ENCODE measurements around the gene BMP6.

The BMP6 gene

DNA sequence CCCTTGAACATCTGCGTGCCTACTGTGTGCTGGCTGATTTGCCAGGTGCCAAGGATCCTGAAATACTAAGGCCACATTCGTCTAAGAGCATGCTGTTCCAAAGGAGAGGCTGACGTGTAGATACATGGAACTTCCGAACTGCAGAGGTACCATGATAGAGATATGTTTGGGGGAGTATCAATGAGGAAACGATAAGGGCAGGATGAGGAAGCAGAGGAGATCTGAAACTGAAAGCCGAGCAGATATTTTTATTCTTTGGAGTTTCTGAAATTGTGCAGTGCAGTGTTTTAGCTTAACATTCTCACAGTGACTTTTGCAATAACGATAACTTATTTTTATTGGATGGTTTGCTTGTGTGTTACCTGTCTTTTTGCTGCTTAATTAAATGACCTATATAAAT, 24.3 kb downstream of the BMP6 start:
- DNase-seq: no peak

DNA sequence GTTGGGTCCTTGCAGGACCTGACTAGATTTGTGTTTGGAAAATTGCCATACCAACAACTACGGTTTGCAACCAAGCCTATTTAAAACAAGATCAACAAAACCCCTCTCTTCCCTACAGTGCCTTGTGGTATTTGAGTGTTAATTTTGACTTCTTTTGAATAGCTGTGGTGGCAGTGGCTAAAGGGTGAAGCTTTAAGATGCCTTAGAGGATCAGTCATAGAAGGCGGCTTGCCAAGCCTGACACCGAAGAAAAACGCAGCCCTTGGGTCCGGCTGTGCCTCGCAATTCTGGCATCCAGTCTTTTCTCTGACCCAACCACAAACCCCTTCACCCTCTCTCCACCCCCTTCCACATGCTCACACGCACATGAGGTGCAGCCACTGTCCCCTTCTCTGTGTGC, 32.6 kb downstream of the BMP6 start:
- no peak for DNase-seq

DNA sequence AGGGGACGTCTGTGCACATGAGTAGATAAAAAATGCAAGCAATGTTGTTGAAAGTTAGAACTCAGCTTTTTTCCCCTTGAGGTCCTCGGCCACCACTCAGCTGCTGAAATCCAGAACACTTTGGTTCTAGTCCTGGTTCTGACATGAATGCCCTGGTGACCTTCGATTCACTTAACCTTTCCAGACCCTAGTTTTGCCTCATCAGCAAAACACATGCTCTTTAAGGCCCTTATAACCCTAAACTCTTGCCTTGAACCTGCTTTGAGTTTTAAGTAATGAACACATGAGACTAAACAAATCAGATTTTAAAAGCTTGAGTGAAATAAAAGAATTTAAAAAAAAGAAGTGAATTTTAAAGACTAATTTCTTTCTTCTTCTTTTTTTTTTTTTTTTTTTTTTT, 33.4 kb downstream of the BMP6 start:
- DNase-seq: no peak

DNA sequence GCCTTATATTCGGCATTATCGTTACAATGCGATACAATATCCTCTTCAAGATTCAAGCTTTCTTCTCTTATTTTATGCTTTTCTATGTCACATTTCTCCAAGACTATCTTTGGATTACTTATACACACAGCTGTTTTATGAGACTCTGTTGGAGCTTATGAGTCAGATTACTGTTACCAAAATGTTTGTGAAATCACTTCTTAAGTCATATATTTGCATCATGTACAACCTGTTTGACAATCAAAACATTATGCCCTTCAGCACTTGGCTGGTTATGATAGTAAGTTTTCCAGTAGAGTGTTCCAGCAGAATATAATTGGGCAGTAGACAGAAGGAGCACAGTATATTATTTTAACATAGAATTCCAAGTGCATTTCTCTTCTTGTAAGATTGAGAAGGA, 35.2 kb downstream of the BMP6 start:
- DNase-seq: no peak

DNA sequence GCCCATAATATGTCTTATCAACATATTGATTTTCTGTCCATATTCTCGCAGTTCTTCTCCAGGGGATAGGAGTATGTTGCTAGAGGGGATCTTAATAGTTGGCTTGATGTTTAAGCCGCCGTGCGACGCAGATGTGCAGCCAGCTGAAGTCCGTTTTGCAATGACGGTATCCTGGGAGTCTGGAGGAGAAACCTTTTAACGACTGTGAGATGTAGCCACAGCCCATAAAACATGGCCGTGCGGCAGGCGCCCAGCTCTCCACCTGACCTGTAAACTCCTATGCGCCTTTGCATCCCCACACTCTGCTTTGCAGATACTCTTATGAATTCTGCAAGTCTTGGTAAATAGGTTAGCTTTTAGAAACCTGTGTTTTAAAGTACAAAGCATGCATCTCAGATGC, 36.9 kb downstream of the BMP6 start:
- DNase-seq: no peak

DNA sequence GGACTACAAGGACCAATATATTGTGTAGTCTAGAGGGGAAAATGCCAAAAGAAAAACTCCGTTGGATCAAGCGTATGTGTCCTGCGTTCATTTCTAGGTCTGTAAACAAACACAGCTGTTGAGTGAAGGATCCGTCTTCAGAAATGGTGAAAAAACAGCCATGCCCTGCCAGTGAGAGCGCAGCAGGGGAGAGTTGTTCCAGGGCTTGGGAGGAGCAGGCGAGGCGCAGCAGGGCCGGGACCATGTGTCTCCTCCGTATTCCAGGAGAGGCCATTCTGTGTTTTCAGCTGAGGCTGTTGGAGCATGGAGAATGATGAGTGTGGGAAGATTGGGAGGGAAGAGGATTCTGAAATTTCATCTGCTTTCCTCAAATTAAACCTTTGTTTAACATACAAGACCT, 38.0 kb downstream of the BMP6 start:
- DNase-seq: no peak

DNA sequence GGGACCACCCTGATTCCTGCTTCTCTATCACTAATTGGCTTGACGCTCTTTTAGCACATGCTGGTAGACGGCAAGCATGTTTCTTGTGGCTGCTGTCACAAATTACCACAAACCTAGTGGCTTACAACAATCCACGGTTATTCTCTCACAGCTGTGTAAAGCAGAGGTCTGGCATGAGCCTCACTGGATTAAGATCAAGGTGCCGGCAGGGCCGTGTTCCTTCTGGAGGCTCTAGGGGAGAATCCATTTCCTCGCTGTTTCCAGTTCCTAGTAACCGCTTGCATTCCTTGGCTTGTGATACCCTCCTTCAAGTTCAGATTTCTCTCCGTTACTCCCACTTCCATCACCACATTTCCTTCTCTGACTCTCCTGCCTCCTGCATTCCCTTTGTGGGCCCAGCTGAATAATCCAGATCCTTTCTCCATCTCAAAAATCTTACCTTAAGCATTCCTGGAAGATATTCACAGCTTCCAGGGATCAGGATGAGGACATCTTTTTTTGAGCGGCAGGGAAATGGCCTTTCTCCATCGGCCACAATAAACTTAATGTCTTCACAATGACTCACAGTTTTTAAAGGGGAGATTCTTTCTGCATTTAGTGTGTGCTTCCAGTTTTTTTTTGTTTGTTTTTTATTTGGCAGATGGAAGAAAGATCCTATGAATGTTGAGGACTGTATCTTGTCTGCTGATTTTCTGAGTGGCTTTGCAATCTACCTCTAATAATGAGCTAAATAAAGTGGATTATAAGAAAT, 39.9 kb downstream of the BMP6 start:
- DNase-seq: no peak

DNA sequence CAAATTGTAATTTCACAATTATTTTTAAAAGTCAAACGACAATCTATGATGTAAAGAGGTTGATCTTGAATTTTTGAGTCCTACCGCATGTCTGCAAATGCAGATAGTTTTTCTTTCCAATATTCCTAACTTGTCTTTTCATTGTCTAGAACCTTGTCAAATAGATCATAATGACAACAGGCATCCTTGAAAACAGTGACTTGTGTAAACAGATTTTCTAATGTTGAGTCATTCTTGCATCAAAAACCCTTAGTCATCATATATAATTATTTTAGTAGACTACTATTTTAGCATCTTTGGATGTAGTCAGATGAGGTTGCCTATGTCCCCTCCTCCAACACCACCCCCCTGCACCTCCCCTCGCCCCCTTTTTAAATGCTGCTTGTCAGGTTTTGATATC, 43.8 kb downstream of the BMP6 start:
- no peak for DNase-seq

DNA sequence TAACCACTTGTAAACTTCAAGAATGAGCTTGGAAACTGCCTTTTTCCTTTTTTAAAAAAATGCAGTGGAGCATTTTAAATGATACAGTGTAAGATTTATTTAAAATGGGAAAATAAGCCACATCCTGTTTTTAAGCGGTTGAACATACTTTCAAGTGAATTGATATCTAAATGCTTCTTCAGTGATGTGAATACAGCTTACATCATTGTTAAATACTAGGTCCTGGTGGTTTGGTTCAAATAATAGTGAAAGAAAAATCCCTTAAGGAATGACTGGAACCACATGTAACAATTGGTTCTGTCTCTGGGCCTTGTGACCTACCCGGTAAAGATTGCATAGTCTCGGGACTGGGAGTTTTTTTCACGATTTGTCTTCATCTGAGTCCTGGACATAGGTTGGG, 44.2 kb downstream of the BMP6 start:
- no peak for DNase-seq

DNA sequence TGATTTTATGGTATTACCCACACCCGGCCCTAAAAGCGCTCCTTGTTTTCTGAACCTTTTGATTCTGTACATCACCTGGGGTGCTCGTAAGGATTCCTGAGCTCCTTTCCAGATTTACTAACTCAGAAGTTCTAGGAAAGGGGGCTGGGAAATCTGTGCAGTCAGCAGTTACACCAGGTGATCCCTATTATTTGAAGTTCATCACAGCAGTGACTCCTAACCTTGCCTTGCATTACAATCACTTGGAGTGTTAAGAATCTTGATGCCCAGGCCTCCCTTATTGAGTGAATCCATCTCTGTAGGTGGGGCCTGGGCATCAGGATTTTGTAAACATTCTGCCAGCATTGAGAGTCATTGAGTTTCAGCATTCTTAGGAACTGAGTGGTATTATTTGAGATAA, 44.7 kb downstream of the BMP6 start:
- no peak for DNase-seq

DNA sequence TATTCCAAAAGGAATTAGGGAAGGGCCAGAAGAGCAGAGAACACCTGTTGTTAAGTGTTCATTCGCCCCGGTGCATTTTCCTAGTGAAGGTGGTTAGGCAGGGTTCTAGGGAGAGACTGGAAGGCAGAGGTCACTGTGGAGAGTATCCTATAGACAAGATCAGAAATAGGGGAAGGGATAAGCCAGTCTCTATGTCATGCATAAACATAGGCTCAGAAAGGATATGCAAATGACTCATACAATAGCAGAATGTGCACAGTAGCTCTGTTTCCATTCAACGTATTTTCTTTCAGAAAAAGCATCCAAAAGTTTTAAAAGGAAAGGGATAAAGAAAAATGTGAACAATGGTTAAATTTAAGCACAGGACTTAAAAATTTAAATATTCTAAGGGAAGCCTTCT, 47.4 kb downstream of the BMP6 start:
- DNase-seq: no peak

DNA sequence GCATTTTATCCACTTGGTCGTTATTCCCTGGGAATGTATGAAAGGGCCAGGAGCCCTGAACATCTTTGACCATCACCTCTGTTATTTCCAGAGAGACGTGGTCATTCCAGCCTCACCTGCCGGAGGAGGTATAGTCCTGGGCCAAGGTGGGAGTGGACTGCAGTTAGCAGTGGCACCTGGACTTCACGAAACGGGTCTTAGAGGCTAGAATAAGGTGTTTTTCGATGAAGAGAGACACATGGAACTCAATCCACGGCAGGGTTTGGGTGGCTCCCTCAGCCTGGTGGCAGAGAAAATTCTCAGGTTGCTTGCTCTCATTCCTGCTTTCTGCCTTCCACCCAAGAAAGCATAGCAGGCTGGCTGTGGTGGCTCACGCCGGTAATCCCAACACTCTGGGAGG, 48.0 kb downstream of the BMP6 start:
- no peak for DNase-seq

DNA sequence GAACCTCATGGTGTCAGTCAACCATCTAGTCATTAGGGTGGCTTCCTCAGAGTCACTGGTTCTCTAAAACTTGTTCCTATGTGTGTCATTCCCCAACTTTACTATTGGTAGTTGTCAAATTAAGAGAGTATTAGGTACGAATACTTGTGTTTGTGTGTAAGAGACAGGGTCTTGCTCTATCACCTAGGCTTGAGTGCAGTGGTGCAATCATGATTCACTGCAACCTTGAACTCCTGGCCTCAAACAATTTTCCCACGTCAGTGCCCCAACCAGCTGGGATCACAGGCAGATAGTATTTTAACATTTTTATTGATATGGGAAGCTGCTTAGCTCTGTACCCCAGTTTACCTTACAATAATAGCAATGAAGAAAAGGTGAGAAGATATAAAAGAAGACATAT, 50.6 kb downstream of the BMP6 start:
- DNase-seq: no peak

DNA sequence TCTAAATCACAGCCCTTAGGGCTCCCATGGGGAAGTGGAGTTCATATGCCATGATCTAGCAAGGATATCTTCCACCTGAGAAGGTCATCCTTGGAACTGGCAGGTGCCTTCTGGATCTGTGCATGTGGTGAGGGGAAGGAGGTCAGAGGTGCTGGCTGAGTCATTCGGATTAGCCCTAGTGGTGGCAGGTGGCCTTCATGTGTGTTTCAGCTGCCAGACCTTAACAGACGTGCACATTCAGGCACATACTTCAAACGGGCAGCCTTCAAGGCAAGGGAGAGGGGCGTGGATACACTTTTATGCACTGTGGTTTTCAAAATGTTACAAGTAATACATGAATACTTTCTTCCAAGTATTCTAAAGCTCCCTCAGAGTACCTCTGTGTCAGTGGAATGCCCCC, 51.2 kb downstream of the BMP6 start:
- no peak for DNase-seq

DNA sequence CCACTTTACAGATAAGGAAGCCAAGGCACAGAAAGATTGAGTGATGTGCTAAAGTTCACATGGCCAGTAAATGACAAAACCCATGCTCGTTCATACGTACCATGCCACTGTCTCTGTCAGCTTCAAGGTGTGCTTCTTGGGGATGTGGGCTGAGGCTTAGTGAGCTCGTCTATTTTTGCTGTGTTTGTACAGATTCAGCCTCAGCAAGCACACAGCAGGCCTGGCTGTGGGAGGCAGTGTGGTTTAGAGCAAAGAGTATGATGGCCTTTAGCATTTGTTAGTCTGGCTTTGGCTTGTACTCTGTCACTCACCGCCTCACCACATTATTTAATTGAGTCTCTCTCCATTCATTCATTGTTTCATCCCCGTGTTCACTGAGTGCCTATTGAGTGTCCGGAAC, 55.3 kb downstream of the BMP6 start:
- DNase-seq: no peak

DNA sequence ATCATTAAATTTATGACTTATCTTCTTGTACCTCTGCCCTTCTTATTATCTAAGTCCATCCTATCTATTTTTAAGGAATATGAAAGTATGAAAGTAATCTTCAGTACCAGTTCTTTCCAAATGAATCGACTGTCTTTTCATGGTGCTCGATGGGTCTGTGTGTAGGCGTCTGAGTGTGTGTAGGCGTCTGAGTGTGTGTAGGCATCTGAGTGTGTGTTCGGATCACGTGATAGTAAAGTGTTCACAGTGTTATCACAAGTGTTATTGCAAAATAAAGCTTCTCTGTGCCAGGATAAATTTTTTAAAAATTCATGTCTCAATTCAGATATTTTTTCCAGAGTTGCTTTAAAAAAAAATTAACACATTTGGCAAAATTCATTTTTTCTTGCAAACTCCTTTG, 58.3 kb downstream of the BMP6 start:
- DNase-seq: no peak

DNA sequence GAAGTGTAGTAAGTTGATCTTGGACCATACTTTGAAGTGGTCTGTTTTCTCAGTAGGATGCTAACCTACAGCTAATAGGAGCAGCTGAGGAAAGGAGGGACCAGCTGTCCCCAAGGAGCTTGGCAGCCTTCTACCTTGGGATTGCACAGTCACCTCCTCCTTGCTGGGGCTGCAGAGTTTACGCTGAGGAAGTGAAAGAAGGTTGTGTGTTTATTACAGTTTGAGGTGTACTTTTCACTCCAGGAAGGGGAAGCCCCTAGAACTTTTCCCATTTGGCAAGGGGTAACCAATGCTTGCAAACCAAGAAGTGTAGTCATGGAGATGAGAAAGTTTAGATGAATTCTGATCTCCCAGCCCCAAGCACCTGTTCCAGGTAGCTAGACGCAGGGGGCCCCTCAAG, 58.8 kb downstream of the BMP6 start:
- no peak for DNase-seq

DNA sequence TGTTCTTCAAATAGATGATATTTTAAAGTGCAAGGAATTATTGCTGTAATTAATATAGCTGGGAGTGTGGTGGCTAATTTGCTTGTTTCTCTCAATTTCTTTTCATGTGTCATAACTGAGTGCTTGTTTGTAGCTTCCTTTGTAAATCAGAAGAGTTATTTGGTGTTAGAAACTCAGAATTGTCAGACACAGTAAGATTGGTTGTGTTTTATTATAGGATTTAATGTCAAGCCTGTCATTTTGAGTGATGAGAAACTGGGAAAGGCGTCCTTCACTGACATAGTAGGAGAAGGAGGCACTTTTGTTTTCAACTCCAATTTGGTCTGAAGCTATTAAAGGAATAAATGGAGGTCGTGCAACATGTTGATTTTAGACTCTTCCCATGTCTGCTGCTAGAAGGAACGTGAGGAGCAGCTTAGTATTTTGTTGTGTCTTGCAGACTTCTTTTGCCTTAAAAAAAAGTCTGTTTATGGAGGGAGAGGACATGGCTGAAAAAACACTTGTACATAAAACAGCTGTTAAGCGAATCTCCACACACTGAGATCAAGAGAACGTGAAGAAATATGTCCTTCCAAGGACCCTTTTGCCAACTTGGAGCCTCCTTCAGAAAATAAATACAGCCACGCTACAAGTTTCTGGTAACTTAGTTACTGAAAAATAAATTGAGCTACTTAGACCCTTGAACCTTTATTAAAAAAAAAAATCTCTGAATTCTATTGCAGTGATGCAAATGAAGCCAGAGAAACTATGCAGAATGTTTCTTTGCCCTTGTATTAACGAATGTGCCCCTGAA, 59.5 kb downstream of the BMP6 start:
- DNase-seq: no peak

DNA sequence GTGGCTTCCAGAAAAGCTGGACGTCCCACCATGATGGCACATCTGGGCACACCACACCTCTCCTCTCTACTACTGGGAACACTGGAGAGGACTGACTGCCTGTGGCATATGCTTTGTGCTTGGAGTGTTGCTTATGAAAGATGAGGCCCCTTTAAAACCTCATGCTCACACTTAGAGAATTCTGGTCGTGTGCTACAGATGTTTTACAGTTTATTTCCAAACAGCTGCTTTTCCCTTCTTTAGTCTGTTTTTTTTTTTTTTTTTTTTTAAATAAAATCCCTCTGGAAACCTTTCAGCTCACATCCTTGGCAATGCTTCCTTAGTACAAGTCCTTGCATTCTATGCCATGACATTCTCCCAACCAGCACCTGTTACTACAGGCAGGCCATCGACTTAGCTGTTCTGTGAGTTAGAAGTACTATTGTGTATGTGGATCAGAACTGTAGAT, 60.3 kb downstream of the BMP6 start:
- DNase-seq: no peak

DNA sequence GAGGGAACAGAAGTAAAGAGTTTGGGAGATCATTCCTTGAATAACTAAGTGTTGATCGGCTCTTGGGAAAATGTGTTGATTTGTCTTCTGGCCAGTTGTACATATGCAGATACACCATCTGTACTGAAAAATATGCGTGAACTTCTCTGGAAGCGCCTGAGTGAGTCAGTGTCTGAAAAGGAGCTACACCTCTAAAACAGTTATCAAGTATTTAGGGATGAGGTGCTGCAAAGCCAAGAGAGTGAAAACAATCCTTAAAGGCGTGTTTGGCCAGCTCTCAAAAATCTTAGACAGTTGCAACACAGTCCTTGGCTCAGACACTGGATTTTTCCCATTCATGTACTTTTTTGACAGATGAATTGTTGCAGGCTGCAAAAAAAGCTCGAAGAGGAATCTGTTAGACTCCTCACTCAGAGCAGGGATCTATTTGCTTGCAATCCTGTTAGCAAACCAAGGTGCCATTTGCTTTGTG, 61.3 kb downstream of the BMP6 start:
- no peak for DNase-seq

DNA sequence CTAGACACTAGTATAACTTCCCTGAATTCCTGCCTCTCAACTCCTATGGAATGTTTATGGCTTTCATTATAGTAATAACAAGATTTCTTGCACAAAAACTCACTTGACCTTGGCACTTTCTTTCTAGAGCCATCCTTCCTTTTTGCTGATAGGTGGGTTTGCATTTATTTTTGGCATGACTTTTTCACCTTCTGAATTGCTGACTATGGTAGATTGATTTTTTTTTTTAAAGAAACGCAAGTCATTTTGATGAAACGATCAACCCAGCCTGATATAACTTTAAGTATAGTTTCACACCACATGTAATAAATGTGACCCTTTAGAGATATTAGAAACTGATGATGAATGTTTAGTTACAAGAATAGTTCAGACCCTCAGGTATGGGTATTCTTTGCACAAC, 61.8 kb downstream of the BMP6 start:
- no peak for DNase-seq

DNA sequence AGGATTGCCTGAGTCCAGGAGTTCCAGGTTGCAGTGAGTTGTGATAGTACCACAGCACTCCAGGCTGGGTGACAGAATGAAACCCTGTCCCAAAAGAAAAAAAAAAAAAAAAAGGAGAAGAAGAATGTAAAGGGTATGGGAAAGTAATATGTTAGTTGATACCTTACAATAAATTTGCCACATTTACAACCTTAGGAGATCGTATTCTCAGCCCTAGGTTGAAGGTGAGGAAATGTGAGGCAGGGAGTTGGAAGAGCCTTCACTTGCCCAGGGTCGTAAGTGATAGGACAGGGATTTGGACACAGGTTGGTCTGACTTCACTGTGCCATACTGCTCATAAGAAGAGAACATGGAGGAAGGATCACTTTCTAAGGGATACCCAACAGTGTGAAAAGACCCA, 68.6 kb downstream of the BMP6 start:
- no peak for DNase-seq

DNA sequence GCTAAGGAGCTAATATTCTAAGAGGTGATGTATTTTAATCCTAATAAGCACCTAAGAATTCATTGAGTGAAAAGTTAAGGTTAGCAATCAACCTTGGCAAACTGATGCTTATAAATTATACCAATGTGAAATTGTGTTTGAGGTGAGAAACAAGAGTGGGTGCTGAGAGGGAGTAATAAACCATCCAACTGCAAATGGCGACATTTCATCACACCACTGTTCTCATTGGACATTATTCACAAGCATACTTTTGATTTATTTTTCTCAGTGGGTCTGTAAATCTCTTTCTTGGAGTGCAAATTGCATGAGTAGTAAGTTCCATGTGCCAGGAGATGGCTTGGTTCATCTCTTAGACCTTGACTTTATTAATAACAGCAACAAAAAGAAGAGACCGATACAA, 71.5 kb downstream of the BMP6 start:
- no peak for DNase-seq

DNA sequence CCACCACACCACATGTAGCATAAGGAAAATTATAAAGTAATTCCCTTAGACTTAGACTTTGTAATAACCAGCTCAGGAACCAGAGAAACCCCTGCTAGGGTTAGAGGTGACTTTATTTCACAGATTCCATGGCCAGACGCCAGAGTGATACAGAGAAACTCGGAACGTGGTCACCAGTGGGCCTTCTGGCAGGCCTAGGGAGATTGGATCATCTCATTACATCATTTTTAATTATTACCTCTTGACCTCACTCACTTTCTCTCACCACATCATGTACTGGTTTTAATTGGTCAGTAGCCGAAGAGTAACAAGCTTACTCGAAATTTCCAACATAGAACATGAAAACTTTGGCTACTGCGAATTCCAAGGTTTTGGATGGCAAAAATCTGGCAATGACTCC, 72.9 kb downstream of the BMP6 start:
- no peak for DNase-seq

DNA sequence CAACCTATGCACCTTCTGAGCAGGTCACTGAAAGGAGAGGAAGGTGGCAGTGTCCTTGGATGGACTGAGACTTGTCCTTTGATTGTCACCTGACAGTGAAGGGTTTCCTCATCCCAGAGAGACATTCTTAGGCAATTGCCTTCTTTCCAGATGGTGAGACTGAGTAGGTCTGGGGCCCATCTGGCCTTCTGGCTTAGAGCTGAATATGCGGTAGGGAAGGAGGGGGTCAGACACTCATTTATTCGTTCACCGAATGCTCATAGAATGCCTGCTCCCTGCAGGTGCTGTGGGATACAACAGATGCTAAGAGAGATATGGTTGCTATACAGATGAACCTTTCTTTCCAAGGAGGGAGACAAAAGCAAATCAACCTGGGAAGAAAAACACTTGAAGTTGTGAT, 76.8 kb downstream of the BMP6 start:
- DNase-seq: no peak

Measured in GF-D8 (cell line).